Measurements from ENCODE around the gene RRP1. TPM values are rescaled to one million over a fixed set of nuclear protein-coding genes. Genes with fewer than 3 reads are reported as not detected.

The RRP1 gene
- polyA plus RNA-seq, 3 donors = 8.7 to 19.1 (median 9.8) TPM

DNA sequence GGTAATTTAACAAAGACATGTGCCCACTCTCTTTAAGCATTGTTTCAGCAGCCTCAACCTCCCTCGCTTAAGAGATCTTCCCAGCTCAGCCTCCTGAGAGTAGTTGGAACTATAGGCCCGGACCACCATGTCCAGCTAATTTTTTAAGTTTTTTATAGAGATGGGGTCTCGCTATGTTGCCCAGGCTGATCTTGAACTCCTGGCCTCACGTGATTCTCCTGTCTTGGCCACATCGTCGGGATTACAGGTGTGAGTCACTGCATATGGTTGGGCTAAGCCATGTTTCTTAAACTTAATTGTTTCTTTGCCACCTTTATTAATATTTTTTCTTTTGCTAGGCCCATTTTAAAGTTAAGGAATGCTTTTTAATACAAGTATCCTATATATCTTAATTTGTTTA lies 57.1 kb downstream of the RRP1 start:
- H3K27ac ChIP-seq (ENCODE audit: low read depth, low read length) = no peak overlapping the region
- 90 to 97% (median 96%) methylated on average over 6 of the region's 6 CpGs for WGBS, 3 donors

DNA sequence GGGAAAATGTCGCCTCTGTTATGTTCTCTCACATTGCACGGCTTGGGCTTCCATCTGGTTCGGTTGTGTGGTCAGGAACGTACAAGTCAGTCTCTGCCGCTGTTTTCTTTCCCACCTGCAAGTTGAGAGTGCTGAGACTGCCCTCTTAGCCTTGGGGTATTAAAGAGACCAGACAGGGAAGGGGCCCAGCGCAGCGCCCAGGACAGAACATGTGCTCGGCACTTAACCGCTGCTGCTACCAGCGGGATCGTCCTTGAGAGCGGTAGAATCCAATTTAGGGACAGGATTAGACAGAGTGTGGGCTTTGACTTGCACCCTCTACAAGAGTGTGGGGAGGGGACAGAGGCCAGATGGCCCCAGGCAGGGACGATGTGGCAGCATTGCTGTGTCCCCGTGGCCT lies 57.9 kb downstream of the RRP1 start:
- WGBS, 3 donors = 88 to 95% (median 91%) methylated on average over 14 of the region's 14 CpGs
- H3K27ac ChIP-seq (ENCODE audit: low read depth, low read length) = no peak overlapping the region

DNA sequence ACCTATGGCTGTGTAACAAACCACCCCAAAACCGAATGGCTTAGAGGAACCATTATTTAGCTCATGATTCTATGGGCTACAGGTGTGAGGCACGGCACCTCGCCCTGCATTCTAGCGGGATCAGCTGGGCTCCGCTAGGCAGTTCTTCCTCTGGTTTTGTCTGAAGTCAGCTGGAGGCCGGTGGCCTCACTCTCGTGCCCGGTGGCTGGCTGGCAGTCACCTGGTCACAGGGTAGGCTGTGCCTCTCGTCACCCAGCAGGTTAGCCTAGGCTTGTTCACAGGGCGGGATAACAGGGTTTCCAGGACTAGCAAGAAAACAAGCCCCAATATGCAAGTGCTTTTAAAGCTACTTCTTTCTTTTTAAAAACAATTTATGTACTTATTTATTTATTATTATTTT lies 59.4 kb downstream of the RRP1 start:
- WGBS, 3 donors = 94 to 96% (median 95%) methylated on average over 10 of the region's 10 CpGs

DNA sequence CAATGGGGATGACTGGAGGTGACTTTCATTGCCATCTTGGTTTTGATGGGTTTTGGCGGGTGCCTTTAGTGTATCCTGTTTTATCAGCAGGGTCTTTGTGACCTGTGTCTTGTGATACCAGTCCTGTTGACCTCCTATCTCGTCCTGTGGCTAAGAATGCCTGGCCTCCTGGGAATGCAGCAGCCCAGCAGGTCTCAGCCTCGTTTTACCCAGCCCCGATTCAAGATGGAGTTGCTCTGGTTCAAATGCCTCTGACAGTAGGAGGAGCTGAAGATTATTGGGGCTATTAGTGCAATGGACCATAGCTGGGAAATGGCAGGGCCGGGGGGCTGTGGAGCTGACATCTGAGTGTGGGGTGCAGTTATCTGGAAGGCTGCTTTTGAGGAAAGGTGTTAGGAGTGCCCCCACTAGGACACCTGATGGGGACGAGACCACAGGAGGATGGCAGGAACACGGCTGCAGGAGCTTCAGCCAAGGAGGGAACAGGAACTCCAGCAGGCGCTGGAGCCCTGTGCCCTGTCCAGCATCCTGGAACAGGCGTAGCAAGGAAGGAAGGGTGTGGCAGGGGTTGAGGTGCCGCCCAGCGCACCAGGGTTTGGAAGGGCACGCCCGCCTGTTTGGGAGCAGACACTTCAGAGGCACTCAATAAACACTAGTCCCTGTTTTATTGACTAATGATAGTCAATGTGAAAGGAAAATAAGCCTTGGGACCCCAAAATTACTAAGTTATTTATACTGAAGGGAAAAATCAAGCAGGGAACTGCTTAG lies 60.3 kb downstream of the RRP1 start:
- WGBS, 3 donors = 59 to 78% (median 63%) methylated on average over 13 of the region's 13 CpGs
- H3K27ac ChIP-seq (ENCODE audit: low read depth, low read length) = no peak overlapping the region

More for the DNA sequence above, 59.4 kb downstream of the RRP1 start:
- no peak overlapping the region for H3K27ac ChIP-seq (ENCODE audit: low read depth, low read length)

DNA sequence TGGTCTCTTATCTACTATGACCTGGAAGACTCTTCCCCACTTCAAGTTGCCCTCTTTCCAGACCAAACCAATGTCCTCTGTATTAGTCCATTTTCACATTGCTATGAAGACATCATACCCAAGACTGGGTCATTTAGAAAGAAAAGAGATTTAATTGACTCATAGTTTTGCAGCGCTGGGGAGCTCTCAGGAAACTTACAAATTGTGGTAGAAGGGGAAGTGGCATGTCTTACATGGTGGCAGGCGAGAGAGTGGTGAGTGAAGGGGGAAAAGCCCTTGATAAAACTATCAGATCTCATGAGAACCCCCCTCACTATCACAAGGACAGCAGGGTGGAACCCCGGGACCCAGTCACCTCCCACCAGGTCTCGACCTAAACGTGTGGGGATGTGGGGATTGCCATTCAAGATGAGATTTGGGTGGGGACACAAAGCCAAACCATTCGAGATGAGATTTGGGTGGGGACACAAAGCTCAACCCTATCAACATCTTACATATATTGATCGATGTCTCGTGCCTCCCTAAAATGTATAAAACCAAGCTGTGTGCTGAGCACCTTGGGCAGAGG lies 61.4 kb downstream of the RRP1 start:
- H3K27ac ChIP-seq (ENCODE audit: low read depth, low read length) = no peak overlapping the region
- 76 to 80% (median 78%) methylated on average over 8 of the region's 8 CpGs for WGBS, 3 donors

DNA sequence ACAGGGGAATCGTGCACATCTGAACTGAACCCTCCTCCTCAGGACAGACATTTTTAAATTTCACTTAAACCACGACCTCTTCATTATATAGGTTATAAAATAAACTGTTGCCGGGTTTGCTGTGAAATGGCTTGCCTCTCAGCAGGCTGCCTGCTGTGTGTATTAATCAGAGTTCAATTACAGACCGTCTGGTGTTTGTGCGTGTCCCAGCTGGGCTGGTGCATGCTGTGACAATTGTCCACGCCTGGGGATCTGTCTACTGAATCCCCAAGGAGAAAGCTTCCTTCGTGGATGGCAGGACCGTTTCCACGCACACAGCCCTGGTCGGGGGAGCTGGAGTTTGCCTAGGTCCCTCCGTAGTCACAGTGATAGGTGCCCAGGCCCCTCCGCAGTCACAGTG lies 62.2 kb downstream of the RRP1 start:
- H3K27ac ChIP-seq (ENCODE audit: low read depth, low read length) = no peak overlapping the region
- WGBS, 3 donors = 78 to 86% (median 79%) methylated on average over 12 of the region's 12 CpGs

DNA sequence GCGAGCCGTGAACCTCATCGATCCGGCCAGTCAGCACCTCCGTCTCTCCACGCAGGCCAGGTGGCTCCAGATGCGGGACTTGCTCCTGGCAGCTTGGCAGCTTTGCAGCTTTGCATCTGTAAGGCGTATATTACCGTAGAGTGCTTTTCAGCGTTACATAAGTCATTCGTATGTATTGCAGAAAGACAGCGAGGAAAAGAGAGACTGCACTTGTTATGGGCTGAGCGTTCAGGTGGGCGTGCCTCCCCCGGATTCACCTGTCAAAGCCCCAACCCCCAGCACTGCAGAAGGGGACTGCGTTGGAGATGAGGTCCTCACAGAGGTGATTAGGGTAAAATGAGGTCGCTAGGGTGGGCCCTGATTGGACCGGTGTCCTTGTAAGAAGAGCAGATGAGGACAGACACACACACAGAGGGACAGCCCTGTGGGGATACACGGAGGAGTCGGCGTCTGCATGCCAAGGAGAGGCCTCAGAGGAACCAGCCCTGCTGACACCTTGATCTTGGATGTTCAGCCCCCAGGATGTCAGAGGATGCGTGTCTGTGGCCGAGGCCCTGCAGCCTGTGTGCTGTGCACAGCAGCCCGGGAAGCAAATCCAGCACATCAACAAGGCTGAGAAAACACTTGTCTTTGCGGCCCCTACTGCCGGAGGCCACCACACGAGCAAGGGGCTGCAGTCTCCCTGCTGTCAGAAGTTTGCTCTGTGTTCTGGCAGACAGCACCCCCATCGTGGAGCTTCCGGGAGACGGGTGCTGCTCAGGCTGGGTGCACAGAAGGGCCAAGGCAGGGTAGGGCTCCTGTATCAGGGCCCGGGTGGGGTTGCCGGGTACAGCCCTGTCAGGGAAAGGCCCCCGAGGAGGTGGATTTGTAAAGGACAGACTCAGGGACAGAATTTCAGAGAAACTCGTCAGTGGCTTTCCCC lies 64.7 kb downstream of the RRP1 start:
- 80 to 86% (median 80%) methylated on average over 34 of the region's 34 CpGs for WGBS, 3 donors

More for the DNA sequence above, 64.7 kb downstream of the RRP1 start:
- no peak overlapping the region for H3K27ac ChIP-seq (ENCODE audit: low read depth, low read length)

Other genes with a start within 250 kb of the RRP1 start
- gene HSF2BP, start 130.1 kb upstream of the RRP1 start, polyA plus RNA-seq = under 1 TPM; 0.09 to 0.34 (median 0.27) TPM
- 10 to 100 TPM in 1 of 3 donors, 1 to 10 TPM in 2; 7.2 to 16.4 (median 9.7) TPM for gene RRP1B, start 130.0 kb upstream of the RRP1 start, polyA plus RNA-seq
- gene PDXK, start 70.4 kb upstream of the RRP1 start, polyA plus RNA-seq = 100 to 1,000 TPM in 1 of 3 donors, 10 to 100 TPM in 2; 62.6 to 231 (median 63.7) TPM
- gene CSTB, start 13.3 kb upstream of the RRP1 start, polyA plus RNA-seq = 10 to 100 TPM; 25.0 to 92.0 (median 90.4) TPM
- gene AGPAT3, start 75.6 kb downstream of the RRP1 start, polyA plus RNA-seq = 10 to 100 TPM; 15.9 to 35.5 (median 16.2) TPM
- gene TRAPPC10, start 222.7 kb downstream of the RRP1 start, polyA plus RNA-seq = 10 to 100 TPM in 2 of 3 donors, 1 to 10 TPM in 1; 5.1 to 15.7 (median 10.9) TPM

Data from adipose tissue (tissue), 3 donors.